DND-41 (cell line): ENCODE measurements around the gene TNFSF15.

Experiments
- EZH2 ChIP-seq: IDR thresholded peaks from 3 replicates; pipeline ENCODE4 v1.6.1; 2012; ENCODE audit warnings: borderline replicate concordance, low read depth, mild to moderate bottlenecking, moderate library complexity, low read length, inconsistent platforms; ENCODE audit not compliant: severe bottlenecking
- TF ChIP-seq, protein P1 (sequence below): IDR thresholded peaks from 2 replicates; pipeline ENCODE4 v1.5.1; 2012; ENCODE audit warnings: borderline replicate concordance, low read length, moderate library complexity, mild to moderate bottlenecking; ENCODE audit not compliant: poor library complexity, severe bottlenecking; ENCODE audit errors: extremely low read depth

DNA sequence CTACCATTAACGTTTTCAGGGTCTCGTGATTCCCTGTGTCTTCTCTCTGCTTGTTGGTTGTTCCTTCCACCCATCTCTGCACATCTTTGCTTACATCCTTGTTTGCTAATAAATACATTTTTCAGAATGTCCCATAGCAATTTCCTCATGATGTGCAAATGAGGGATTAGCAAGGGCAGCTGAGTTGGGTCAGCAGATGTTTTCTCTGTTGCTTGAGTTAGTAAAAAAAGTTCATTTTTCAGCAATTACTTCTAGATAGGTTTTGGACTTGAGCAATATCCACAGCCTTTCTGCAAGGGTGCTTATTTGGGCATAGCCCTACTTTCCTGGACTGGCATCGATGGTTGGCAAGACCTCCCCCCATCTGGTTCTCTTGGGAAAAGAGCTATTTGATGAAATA, 4.8 kb upstream of the TNFSF15 start:
- TF ChIP-seq EZH2: no peak
- TF ChIP-seq, protein P1, sequence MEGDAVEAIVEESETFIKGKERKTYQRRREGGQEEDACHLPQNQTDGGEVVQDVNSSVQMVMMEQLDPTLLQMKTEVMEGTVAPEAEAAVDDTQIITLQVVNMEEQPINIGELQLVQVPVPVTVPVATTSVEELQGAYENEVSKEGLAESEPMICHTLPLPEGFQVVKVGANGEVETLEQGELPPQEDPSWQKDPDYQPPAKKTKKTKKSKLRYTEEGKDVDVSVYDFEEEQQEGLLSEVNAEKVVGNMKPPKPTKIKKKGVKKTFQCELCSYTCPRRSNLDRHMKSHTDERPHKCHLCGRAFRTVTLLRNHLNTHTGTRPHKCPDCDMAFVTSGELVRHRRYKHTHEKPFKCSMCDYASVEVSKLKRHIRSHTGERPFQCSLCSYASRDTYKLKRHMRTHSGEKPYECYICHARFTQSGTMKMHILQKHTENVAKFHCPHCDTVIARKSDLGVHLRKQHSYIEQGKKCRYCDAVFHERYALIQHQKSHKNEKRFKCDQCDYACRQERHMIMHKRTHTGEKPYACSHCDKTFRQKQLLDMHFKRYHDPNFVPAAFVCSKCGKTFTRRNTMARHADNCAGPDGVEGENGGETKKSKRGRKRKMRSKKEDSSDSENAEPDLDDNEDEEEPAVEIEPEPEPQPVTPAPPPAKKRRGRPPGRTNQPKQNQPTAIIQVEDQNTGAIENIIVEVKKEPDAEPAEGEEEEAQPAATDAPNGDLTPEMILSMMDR: no peak
